ENCODE measurements around the gene SCUBE2. TPM values are rescaled to one million over a fixed set of nuclear protein-coding genes. Genes with fewer than 3 reads are reported as not detected.

Gene SCUBE2
- total RNA-seq, 1 donor from 2014 or later, result not detected

- Mint-ChIP-seq H3K36me3 (ENCODE audit: low read depth) (peaks cover 2% of the 10 kb centered on the region), H3K4me1 (ENCODE audit: low read depth) (no peaks in the 10 kb centered on the region), H3K9me3 (no peaks in the 10 kb centered on the region), H3K27me3 (ENCODE audit: insufficient read depth) (no peaks in the 10 kb centered on the region), H3K4me3 (no peak overlapping the region), H3K27ac (no peak overlapping the region)
- intact Hi-C loops (cut with micrococcal nuclease), result no loop called here
- DNase-seq (ENCODE audit: low spot score), result no peak
Observed at GRCh38 chr11:8971924-8972316, 119.5 kb downstream of the SCUBE2 start.

DNA sequence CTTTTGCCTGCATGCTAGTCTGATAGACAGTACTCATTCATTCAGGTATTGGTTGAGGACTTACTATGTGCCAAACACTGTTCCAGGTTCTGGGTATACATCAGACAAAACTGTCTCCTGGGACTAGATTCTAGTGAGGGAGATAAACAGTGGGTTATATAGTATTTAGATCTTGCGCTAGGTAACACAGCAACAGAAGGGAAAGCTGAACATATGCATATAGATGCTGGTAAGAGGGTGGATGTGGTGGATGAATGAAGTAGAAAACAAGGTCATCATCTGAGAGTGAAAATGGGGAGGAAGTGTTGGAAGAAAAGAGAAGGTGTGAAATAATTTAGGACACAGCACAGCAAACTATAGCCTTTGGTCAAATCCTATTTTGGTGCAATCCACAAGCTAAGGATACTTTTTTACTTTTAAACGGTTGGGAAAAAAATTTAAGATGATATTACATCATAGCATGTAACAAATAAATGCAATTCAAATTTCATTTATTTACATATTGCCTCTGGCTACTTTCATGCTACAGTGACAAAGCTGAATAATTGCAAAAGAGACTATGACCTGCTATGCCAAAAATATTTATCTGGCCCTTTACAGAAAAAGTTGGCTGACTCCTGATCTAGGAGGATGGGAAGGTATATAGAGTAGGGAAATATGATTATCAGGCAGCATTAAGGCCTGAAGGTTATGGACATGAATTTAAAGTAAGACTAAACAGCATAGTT lies 120.0 kb downstream of the SCUBE2 start:
- Mint-ChIP-seq H3K4me3 (no peak overlapping the region), H3K27ac (no peak overlapping the region), H3K36me3 (ENCODE audit: low read depth) (peaks cover 2% of the 10 kb centered on the region), H3K4me1 (ENCODE audit: low read depth) (no peaks in the 10 kb centered on the region), H3K27me3 (ENCODE audit: insufficient read depth) (no peaks in the 10 kb centered on the region), H3K9me3 (no peaks in the 10 kb centered on the region)
- intact Hi-C loops (cut with micrococcal nuclease), result no loop called here
- DNase-seq (ENCODE audit: low spot score), result no peak

Other genes with a start within 250 kb of the SCUBE2 start
- gene AKIP1, start 180.4 kb downstream of the SCUBE2 start, total RNA-seq, result 33.4 and 36.9 TPM in 2 replicates
- not detected in 2 replicates for gene C11orf16, start 158.7 kb downstream of the SCUBE2 start, total RNA-seq
- not detected in 2 replicates for gene ASCL3, start 148.6 kb downstream of the SCUBE2 start, total RNA-seq
- 27.0 and 31.3 TPM in 2 replicates for gene TMEM9B, start 127.2 kb downstream of the SCUBE2 start, total RNA-seq
- gene NRIP3, start 87.6 kb downstream of the SCUBE2 start, total RNA-seq, result 4.4 and 4.8 TPM in 2 replicates
- gene DENND5A, start 173.8 kb upstream of the SCUBE2 start, total RNA-seq, result 45.6 and 47.6 TPM in 2 replicates
- 26.1 and 28.8 TPM in 2 replicates for gene TMEM41B, start 223.0 kb upstream of the SCUBE2 start, total RNA-seq